HG03565 (cell line): ENCODE data around the gene CCSER1.
A peak's percentile ranks its signal among the peaks of the same experiment; 100 is the strongest.

Experiments
- ATAC-seq: cut with Tn5 transposase; IDR thresholded peaks from one replicate; pipeline ENCODE4 v1.9.1; 2021; ENCODE audit warnings: mild to moderate bottlenecking, moderate library complexity; ENCODE audit not compliant: unreplicated experiment

The CCSER1 gene

GRCh38 chr4:90127706-90128345, 632 bp downstream of the CCSER1 start:
- peak; percentile 14 for ATAC-seq

GRCh38 chr4:90128961-90129495, 1.8 kb downstream of the CCSER1 start:
- no peak for ATAC-seq

DNA sequence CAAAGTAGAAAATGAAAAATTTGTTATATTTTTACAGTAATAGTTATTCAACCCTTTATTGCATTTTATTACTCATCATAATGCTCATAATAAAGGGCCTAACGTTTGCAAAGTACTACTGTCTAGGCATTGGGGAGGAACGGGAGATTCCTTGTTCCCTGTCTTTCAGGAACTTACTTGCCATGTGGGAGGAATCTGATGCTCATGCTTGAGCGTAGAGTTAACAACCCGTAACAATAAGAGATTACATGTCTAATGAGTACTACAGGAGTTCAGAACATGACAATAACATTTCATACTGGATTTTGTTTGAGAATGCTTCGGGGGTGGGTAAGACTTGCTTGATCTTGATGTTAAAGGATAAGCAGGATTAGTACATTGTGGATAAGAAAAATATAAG, 2.9 kb downstream of the CCSER1 start:
- ATAC-seq = no peak

DNA sequence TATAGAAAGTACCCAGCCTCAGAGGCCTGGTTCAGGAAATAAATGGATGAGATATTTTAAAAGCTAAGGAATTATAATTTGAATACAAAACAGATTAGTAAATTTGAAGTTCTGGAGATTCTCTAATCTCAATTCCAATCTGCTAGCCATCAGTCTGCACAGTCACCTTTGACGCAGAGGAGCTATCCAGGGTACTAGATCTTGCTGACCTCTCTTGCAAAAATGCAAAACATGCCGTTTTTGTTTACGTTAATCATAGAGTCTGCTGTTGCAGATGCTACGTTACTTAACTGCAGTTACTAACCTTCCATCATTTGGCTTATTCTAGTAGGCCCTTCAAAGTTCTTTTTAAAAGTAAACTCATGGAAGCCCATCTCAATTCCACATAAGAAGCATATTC, 10.4 kb downstream of the CCSER1 start:
- ATAC-seq = no peak

DNA sequence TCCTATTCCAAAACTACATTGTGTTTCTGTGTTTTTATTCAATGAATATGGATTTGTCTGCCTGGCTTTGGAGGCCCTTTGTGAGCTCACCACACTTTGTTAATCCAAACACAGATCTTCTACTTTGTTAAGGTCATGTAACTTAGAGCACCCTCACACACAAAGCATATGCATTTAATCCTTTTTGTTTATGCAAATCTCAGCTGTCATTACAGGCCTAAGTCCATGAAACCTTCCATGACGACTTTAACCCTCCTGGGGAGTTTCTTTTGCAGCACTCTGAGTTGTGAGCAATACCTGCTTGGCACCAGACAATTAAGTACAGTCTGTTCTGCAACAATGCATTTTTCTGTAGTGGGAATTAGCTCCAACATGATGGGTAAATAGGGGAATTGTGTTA, 14.9 kb downstream of the CCSER1 start:
- no peak for ATAC-seq

- ATAC-seq = no peak
Observed at GRCh38 chr4:90145319-90145718, 18.1 kb downstream of the CCSER1 start.

GRCh38 chr4:90146306-90146705, 19.1 kb downstream of the CCSER1 start:
- no peak for ATAC-seq

DNA sequence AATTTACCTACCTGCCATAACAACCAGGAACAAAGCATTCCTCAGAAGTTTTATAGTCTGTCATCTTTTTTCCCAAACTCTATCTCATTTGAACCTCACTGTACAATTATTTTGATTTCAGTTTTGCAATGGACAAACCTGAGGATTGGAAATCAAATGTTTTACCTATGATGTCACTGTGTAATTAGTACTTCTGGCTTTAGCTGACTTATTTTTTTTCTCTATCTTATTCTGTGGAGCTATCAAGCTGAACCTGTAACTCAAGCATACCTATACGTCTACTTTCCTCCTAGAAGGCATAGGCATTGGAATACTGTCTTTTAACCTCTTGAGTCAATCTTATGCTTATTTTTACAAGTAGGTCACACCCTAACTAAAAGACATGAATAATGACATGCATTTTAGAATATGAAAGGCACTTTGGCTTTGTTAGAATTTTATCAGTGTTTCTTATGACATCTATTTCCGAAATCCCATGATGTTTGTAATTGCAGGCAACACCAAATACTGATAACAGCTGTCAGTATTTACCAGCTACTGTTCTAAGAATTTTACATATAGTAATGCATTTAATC, 21.5 kb downstream of the CCSER1 start:
- no peak for ATAC-seq

DNA sequence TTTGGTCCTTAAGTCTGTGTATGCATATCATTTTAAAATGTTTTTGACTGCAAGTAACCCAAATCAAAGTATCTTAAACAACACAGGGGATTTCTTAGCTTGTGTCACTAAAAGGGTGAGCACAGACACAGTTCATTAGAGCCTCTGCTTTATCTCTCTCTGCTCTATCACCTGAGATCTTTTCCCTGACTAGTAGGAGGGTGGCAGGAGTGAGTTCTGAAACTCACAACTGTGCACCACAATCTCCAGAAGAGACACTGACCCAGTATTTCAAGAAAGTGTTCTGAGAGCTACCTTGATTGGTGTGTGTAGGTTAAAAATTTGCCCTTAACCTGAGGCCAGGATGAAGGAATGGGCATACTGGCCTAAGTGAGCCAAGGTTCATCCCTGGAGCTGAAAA, 24.8 kb downstream of the CCSER1 start:
- no peak for ATAC-seq

DNA sequence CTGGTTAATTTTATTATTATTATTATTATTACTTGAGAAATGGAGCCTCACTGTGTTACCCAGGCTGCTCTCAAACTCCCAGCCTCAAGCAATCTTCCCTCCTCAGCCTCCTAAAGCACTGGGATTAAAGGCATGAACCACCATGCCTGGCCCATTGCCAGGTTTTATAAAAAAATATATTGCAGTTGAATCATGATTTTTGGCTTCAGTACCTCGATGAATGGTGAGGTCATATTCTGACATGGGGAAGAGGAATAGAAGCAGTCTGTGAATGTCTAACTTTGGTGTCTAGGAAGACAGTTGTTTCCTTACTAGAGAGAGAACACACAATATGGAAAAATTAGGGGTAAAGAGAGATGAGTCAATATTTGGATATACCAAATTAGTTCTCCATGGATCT, 32.0 kb downstream of the CCSER1 start:
- no peak for ATAC-seq

- ATAC-seq = no peak
Observed at GRCh38 chr4:90160044-90160443, 32.9 kb downstream of the CCSER1 start.

GRCh38 chr4:90162566-90162965, 35.4 kb downstream of the CCSER1 start:
- ATAC-seq = no peak

GRCh38 chr4:90163872-90164271, 36.7 kb downstream of the CCSER1 start:
- no peak for ATAC-seq

DNA sequence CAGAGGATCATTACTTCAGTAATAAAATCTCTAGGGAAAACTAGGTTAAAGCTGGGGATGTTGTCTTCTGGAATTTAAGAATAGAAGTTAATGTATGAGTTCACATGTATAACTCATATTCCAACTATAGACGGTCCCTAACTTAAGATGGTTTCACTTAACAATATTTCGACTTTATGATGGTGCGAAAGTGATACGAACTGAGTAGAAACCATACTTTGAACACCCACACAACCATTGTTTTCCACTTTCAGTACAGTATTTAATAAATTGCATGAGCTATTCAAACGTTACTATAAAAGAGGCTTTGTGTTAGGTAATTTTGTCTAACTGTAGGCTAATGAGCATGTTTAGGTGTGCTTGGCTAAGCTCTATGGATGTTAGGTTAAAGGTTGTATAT, 38.7 kb downstream of the CCSER1 start:
- ATAC-seq = peak; percentile 98

DNA sequence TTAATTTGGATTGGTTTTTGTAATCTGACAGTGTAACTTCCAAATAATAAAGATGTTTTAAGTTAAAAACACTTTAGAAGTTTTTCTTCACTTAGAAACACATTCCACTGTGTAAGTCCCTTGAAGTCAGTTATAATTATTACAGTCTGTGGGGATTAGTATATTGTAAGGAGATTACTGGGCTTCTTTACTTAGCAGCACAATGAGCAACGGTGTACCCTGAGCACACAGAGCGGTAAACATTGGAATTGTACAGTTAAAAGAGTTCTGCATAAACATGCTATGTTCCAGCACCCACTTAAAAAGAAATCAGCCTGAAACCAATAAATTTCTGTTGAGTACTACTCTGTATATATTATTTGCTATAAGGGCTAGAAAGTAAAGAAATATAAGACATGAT, 44.3 kb downstream of the CCSER1 start:
- no peak for ATAC-seq

DNA sequence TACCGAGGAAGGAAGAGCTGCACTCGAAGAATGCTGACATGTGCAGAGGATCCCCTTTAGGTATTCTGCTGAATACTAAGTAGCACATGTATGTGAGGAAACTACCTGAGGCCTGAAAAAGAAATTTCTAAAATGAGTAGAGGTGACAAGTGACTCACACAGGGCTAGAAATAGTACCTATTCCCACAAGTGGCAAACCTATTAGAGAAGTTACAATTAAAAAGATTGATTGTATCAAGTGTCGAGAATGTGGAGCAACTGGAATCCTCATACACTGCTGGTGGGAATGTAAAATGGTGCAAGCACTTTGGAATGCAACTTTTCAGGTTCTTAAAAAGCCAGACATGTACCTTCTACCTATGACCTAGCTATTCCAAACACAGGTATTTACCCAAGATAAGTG, 47.4 kb downstream of the CCSER1 start:
- ATAC-seq = no peak

DNA sequence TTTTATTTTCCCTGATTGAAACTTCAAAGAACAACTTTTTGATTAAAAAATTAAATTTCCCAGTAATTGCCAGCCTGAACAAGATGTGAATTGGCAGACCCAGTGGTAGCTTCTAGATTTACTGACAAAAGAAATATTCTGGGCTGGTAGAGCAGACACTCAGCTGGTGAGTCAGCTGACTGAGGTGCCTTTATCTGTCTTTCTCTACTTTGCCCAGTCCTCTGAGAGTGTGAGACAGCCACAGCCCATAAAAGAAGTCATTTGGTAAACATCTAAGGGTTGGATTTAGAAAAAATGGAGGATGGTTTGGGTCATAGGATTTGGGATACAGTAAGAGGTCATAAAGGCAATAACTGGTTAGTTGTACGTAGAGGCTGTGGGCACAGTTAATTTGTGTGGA, 54.5 kb downstream of the CCSER1 start:
- no peak for ATAC-seq

DNA sequence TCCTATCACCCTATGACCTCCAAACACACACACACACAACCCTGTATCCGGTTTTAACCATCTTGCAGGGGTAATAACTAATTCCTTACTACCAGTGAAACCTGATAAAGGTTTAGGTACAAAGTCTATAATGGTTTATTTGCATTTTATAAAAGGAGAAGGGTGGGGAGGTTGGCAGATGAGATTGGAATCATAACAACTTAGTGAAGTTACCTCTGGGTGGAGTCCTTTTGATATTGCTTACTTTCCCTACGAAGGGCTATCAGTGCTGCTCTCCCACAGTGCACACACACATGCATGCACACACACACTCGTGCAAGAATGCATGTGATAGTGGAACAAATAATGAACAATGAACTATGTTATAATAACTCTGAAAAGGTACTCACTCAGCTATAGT, 56.1 kb downstream of the CCSER1 start:
- no peak for ATAC-seq

GRCh38 chr4:90184560-90184959, 57.4 kb downstream of the CCSER1 start:
- ATAC-seq = no peak

DNA sequence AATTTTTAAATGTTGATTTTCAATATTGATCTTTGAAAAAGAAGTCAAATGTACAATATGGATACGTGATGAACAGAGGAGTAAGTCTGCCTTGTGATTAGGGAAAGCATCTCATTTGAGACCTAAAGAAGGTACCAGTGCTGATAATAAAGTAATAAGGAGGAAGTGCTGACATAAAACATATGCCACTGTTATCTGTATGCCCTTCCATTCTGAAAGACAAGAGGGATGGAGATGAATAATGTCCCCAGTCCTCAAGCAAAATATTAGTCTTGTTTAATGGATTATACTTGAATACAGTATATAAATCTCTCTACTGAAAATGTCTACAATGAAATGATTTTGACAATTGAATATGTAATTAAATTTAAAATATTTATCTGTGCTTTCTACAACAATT, 58.2 kb downstream of the CCSER1 start:
- no peak for ATAC-seq

DNA sequence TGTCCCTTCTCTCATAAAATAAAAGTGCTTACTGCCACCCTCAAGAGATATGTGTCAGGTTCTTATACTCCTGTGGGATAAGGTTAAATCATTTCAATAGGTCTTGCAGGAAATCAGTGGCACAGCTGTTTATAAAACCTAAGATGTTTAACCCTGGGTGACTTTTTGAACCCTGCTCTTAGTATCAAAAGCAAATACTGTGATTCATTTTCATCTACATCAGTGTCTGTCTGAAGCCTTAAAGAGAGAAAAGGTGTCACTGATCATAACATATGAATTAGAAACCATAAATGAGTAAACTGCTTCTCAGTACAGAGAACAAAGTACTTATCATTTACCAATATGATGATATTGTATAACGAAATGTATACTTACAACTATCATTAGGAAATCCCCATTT, 59.0 kb downstream of the CCSER1 start:
- no peak for ATAC-seq

GRCh38 chr4:90187148-90187884, 60.1 kb downstream of the CCSER1 start:
- ATAC-seq = no peak
